GM15510 (cell line): ENCODE measurements around the gene CLCN5.

Experiments used
- POLR2A ChIP-seq: IDR thresholded peaks from 3 replicates; pipeline ENCODE4 v1.6.1; 2011; ENCODE audit warnings: borderline replicate concordance; ENCODE audit not compliant: insufficient read length; ENCODE audit errors: extremely low read depth

Gene CLCN5

GRCh38 chrX:49922291-49923241 is at the start of gene CLCN5:
Gene CLCN5, plus strand, starts transcription at chrX:49922596. Its CDS starts 2,703 bp downstream, at chrX:49925299.
- peak; percentile 53 for TF ChIP-seq POLR2A

GRCh38 chrX:49876750-49877149 is 45.6 kb upstream of the CLCN5 start:
- no peak for TF ChIP-seq POLR2A

GRCh38 chrX:49877397-49878101 is 44.8 kb upstream of the CLCN5 start:
- no peak for TF ChIP-seq POLR2A

- TF ChIP-seq POLR2A: no peak
These were observed 44.1 kb upstream of the CLCN5 start for GRCh38 chrX:49878128-49878833.

GRCh38 chrX:49878834-49879655 is 43.4 kb upstream of the CLCN5 start, which contains the start of gene USP27X:
Gene USP27X, plus strand, starts transcription at chrX:49879484. Its CDS starts 824 bp downstream, at chrX:49880308.
- peak; percentile 38 for TF ChIP-seq POLR2A

- TF ChIP-seq POLR2A: no peak
These were observed 42.6 kb upstream of the CLCN5 start for GRCh38 chrX:49879656-49880277.

GRCh38 chrX:49880668-49881067 is 41.7 kb upstream of the CLCN5 start:
- no peak for TF ChIP-seq POLR2A

GRCh38 chrX:49884290-49884862 is 38.0 kb upstream of the CLCN5 start:
- no peak for TF ChIP-seq POLR2A

- no peak for TF ChIP-seq POLR2A
These were observed 29.9 kb upstream of the CLCN5 start for GRCh38 chrX:49892542-49892941.

- TF ChIP-seq POLR2A: no peak
These were observed 25.4 kb upstream of the CLCN5 start for GRCh38 chrX:49896951-49897350.

GRCh38 chrX:49901048-49901447 is 21.3 kb upstream of the CLCN5 start:
- TF ChIP-seq POLR2A: no peak

GRCh38 chrX:49910344-49910743 is 12.1 kb upstream of the CLCN5 start:
- no peak for TF ChIP-seq POLR2A

- TF ChIP-seq POLR2A: no peak
These were observed 10.3 kb upstream of the CLCN5 start for GRCh38 chrX:49912086-49912485.
